ENCODE data around the gene NRROS.

The NRROS gene

DNA sequence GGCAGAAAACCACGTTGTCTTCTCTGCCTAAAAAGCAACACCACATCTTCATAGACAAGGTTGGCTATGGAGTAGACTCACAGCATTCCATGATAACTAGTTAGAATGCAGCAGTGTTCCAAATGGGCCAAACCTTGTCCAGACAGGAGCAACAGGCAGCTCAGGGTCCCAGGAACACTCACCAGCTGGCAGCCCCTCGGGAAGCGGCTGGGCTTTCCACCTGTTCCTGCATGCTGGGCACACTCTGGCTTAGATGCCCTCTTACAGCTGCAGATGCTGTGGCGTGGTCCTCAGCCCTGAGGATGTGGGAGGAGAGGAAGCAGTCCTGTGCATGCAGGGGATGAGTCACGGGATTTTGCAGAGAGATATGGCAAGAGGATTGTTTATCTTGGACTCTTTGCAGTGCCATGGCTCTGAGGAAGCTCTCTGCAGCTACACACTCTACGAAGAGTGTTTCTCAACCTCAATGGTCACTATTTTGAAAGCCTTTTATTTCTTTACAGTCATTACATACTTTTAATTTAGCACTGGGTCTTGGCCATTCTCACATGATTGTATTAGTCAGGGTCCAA, 11.3 kb downstream of the NRROS start:
- no peak for DNase-seq (ENCODE audit: low read depth in 3 of 3)

DNA sequence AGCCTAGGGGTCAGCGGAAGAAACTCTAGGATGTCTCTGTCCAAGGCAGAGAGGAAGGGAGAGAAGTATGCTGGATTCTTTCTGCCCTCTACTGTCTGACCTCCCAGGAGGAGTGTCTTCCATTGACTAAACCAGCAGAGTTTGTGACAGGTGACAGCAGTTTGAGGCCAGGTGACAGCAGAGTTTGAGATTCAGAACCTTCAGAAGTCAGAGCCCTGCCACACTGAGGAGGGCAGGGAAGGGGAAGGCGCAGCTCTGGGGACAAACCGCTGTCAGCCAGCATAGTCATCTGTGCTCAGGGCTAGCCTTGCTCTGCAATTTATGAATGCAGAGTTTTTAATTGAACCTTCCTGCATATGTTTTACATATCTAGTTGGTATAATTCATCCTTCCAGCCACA, 12.3 kb downstream of the NRROS start:
- DNase-seq (ENCODE audit: low read depth in 3 of 3): no peak

DNA sequence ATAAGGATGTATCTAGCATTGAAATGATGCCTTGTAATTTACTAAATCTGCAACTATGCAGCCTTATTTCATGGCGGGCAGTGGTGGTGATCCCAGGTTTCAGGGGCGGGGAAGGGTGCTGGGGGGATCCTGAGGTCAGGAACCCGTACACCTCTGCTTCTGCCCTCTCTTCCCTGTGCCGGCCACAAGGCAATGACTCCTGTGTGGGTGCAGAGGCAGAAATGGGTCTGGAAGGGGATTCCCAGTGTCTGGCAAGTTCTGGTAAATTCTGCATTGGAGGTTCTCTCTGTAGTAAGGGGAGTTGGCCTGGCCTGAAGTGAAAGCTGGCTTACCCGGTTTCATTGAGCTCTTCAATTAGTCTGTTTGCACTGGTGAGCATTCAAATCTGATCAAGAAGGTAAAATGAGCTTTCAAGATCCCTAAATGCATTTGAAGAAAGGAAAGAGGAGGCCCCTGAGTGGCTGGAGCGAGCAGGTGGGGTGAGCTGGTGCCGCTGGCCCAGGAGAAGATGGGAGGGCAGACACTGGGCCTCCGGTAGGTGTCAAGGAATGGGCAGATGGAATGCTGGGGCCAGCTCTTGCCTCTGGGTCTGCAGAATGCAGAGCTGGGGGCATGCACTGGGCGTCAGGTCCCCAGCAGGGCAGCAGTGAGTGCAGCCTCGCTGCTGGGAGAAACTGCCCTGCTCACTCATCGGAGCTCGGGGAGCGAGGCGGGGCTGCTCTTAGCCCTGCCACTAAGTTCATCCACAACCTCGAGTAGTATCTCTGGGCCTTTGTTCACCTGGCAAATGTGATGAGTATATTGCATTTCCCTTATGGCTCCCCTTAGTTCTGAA, 13.7 kb downstream of the NRROS start:
- no peak for DNase-seq (ENCODE audit: low read depth in 3 of 3)

DNA sequence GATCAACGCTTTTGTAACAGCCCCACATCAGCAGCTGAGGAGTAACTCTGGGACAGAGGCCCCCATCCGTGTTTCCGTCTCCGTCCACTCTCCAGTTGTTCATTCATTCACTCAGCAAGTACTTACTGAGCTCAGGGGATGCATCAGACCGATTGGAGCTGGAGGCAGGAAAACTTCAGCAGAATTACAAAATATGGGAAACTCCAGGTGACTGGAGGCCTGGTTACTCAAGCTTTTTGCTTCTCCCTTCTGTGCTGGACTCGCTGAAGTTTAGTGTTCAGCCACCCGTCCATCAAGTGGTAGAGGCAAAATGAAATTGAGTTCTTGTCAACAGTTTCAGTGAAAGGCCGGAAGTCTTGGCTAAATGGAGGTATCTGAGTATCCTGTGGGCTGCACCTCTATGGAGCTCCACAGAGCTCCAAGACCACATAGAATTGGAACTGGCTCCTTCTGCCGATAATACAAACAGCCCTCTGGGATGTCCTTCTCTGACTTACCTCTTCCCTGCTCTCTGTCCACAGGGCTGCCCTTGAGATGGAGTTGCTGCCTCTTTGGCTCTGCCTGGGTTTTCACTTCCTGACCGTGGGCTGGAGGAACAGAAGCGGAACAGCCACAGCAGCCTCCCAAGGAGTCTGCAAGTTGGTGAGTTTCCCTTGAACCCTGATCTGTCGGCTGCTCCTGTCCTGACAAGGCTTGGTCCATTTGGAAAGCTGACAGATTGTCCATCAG, 14.7 kb downstream of the NRROS start:
- DNase-seq (ENCODE audit: low read depth in 3 of 3): no peak

DNA sequence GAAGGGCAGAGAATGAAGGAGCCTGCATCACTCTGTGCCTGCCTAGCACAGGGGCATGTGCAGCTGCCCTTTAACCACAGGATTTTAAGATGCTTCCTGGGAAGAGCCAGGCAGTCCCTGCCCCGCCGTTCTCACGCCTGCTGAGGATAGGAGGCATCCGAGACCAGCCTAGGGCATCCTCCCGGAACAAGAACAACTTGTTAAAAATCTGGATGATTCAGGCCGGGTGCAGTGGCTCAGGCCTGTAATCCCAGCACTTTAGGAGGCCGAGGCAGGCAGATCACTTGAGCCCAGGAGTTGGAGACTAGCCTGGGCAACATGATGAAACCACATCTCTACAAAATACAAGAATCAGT, 15.2 kb downstream of the NRROS start:
- DNase-seq (ENCODE audit: low read depth in 3 of 3): no peak

DNA sequence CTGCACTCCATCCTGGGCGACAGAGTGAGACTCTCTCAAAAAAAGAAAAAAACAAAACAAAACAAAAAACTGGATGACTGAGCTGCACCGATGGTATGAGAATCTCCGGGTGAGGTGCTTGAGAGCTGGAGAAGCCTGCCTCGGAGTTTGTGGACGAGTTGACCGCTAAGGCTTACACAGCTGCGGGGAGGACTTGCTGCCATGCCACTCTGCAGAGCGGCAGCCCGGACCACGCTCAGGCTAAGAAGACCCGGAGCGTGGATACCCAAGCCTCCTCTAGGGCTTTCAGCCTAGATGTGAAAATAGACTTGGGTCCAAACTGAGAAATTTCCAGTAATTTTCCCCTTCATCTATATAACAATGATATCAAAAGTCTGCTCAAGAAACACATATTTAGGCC, 16.0 kb downstream of the NRROS start:
- no peak for DNase-seq (ENCODE audit: low read depth in 3 of 3)

DNA sequence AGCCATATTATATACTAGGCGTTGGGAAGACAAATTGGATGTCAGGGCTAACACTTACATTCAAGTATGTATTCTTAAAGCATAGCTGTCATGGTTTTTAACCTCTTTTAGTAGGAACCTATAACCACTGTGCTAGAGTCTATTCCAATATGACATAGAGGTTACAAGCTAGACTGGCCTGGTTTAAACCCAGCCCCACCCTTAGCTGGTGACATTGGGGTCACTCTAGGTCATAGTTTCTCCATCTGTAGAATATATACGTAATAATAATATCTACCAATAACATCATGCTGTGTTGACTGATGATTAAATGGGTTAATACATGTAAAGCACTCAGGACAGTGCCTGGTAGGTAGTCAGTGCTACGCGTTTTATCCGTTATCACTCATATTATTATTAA, 16.7 kb downstream of the NRROS start:
- DNase-seq (ENCODE audit: low read depth in 3 of 3): no peak

DNA sequence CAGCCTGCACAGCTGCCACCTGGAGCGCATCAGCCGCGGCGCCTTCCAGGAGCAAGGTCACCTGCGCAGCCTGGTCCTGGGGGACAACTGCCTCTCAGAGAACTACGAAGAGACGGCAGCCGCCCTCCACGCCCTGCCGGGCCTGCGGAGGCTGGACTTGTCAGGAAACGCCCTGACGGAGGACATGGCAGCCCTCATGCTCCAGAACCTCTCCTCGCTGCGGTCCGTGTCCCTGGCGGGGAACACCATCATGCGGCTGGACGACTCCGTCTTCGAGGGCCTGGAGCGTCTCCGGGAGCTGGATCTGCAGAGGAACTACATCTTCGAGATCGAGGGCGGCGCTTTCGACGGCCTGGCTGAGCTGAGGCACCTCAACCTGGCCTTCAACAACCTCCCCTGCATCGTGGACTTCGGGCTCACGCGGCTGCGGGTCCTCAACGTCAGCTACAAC, 20.4 kb downstream of the NRROS start:
- DNase-seq (ENCODE audit: low read depth in 3 of 3): no peak

DNA sequence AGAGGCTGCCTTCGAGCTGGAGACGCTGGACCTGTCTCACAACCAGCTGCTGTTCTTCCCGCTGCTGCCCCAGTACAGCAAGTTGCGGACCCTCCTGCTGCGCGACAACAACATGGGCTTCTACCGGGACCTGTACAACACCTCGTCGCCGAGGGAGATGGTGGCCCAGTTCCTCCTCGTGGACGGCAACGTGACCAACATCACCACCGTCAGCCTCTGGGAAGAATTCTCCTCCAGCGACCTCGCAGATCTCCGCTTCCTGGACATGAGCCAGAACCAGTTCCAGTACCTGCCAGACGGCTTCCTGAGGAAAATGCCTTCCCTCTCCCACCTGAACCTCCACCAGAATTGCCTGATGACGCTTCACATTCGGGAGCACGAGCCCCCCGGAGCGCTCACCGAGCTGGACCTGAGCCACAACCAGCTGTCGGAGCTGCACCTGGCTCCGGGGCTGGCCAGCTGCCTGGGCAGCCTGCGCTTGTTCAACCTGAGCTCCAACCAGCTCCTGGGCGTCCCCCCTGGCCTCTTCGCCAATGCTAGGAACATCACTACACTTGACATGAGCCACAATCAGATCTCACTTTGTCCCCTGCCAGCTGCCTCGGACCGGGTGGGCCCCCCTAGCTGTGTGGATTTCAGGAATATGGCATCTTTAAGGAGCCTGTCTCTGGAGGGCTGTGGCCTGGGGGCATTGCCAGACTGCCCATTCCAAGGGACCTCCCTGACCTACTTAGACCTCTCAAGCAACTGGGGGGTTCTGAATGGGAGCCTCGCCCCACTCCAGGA, 21.1 kb downstream of the NRROS start:
- no peak for DNase-seq (ENCODE audit: low read depth in 3 of 3)

DNA sequence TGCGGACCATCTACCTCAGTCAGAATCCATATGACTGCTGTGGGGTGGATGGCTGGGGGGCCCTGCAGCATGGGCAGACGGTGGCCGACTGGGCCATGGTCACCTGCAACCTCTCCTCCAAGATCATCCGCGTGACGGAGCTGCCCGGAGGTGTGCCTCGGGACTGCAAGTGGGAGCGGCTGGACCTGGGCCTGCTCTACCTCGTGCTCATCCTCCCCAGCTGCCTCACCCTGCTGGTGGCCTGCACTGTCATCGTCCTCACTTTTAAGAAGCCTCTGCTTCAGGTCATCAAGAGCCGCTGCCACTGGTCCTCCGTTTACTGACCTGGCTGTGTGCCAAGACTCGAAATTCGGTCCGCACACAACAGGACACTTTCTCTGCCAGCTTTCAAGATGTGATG, 21.9 kb downstream of the NRROS start:
- DNase-seq (ENCODE audit: low read depth in 3 of 3): no peak

DNA sequence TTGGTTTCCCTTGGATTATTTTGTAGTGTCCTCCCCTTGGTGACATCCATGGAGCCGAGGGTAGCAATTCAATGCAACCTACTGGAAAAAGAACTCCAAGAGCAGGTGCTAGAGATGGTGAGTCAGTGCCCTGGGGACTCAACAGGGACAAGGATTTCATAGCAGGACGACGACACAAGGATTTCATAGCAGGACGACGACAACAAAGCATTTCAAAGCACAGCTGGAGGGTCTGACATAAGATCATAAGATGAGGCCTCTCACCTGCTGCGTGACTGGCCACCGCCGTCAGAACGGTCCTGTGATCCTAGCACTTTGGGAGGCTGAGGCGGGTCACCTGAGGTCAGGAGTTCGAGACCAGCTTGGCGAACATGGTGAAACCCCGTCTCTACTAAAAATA, 22.5 kb downstream of the NRROS start:
- DNase-seq (ENCODE audit: low read depth in 3 of 3): no peak

DNA sequence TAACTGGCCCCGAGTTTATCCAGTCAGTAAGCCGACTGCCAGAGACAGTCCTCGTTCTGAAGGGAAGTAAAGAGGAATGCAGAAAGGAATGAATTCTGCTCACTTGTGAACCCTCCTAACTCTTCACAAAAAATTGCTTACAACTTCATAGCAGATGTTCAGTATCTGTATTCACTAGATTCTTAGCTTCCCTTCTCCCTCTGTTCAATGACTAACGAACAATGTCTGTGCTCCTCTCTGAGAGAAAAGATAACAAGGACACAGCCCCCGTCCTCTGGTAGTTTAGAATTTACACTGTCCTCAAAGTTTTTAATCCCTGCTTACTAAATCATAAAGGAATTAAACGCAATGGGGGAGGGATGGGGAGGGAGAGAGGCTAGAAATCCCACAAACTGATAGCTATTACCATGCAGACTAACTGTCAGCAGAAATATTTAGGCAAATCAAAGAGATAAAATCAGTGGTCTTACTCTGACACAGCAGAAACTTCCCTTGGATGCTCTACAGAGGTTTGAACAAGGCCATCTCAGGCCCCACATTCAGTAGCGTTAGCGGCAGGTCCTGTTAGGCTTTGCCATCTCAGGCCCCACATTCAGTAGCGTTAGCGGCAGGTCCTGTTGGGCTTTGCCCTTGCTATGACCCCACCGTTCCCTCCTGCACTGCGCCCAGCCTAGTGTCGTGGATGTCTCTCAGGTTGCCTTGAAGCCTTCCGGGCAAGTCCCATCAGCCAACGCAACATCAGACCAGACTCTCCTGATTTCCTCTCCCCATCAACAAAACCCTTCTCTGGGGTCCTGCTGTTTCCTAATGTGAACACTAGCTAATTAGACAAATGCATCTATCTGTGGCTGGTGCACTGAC, 23.4 kb downstream of the NRROS start:
- DNase-seq (ENCODE audit: low read depth in 3 of 3): no peak

DNA sequence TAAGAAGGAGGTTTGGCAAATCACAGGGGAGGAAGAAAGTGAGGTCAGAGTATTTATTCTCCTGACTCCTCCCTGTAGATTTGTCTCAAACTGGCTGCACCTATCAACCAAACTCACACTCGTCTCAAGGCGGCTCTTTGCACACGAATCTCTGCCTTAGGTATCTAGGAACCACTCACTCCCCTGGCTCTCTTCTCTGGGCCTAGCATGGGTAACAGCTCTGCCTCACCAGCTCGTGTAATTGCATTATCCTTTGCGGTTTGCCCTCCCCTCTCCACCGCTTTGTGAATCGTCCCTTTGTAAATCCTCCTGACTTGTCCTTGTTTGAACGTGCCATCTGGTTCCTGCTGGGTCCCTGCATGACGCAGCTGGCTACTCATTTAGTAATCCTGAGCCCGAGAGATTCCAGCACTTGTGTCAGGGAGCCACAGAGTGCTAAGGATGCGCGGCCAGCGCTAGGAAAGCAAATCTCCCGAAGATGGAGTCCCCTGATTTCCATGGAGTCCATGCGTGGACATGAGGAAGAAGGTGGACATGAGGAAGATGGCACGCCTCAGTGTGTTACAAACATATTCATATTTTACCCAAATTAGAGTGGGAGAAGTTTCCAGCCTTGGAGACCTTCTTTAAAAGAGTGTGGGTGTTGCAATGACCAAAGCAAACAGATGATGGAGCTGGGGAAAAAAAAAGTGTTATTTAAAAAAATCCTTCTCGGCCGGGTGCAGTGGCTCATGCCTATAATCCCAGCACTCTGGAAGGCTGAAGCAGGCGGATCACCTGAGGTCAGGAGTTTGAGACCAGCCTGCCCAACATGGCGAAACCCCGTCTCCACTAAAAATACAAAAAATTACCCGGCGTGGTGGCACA, 26.7 kb downstream of the NRROS start:
- DNase-seq (ENCODE audit: low read depth in 3 of 3): no peak

DNA sequence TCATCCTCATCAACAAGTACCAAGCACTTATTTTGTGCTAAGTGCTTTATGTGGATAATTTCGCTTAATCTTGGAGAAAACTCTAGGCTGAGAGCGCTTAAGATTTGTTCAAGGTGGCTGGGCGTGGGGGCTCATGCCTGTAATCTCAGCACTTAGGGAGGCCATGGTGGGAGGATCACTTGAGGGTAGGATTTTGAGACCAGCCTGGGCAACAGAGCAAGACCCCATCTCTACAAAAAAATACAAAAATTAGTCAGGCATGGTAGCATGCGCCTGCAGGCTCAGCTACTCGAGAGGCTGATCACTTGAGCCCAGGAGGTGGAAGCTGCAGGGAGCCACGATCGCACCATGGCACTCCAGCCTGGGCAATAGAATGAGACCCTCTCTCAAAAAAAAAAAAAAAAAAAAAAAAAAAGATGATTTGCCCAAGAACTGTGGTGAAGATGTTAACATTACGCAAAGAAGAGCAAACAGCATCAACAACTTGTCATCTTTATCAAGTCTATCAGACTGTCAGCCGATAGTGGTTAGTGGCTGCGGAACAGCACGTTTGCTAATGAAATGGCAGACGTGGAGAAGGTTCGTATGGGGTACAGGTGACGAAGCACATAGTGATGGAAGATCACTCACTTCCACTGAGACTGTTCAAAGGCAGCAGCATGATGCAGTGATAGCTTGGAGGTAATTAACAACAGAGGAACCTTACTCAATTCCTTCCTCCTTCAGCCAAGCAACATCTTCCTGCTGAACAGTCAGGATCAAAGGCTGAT, 27.7 kb downstream of the NRROS start:
- DNase-seq (ENCODE audit: low read depth in 3 of 3): no peak

DNA sequence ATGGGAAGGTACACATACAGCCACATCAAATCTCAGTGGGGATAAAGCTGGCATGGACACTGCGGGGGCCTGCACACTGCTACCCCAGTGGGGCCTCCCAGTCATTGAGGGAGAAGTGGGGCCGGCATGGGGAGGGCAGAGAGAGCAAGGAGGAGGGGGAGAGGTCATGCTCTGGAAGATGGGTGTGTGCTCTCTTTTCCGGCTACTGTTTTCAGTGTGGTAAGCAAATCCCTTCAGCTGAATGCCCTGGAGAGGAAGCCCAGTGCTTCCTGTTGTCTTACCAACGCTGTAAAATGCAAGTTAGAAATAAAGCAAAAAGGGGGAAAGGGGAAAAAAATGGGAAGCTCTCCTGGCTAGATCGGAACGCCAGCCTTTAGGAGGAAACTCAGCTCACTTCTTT, 30.8 kb downstream of the NRROS start:
- DNase-seq (ENCODE audit: low read depth in 3 of 3): no peak

DNA sequence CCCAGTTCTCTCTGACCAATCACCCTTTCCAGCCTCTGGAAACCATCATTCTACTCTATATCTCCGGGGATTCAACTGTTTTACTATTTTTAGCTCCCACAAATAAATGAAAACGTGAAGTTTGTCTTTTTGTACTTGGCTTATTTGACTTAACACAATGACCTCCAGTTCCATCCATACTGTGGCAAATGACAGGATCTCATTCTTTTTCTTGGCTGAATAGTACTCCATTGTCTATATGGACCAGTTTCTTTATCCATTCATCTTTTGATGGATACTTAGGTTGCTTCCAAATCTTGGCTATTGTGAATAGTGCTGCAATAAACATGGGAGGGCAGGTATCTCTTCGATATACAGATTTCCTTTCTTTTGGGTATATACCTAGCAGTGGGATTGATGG, 34.1 kb downstream of the NRROS start:
- DNase-seq (ENCODE audit: low read depth in 3 of 3): no peak

DNA sequence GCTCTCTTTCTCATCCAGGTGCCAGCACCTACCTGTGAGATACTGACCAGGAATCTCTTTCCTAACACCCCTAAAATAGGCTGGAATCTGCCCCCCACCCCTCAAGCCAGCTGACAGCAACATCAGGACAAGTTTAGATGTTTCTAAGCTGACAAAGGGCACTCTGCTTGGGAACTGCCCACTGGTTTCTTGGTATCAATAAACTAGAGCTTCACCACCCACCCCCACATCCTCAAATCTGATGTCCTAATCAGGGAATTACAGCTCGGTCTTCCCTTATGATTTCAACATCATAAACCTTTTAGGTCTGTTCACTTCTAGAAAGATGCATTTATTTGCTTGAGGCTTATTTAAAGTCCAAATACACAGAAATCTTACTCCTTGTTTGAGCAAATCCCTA, 37.9 kb downstream of the NRROS start:
- DNase-seq (ENCODE audit: low read depth in 3 of 3): no peak

DNA sequence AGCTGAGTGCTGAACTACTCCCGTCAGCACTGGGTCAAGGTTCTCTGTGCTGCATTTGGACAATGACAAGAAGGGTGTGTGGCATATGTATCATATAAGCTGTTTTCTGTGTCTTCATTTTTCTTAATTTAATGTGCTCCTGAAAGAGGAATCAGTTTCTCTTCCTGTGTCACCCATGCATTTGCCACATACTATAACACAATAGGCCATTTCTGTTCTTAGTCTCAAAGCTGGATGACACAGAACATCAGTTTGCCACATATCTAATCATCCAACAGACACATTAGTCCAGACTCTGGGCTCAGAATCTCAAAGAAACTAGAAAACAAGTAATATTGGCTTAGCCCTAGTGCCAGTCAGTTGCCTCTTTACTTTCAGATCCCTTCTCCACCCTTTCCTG, 38.4 kb downstream of the NRROS start:
- DNase-seq (ENCODE audit: low read depth in 3 of 3): no peak
